Measurements from ENCODE around the gene NRCAM.

- TF ChIP-seq CTCF (IDR thresholded peaks at IDR 0.05) (no peak), POLR2A (IDR thresholded peaks at IDR 0.05) (no peak)
Observed at GRCh38 chr7:108124820-108125219, 331.4 kb downstream of the NRCAM start.
